Left lung (tissue), 10 donors: Measurements from ENCODE around the gene ADRB1. TPM values are rescaled to one million over a fixed set of nuclear protein-coding genes. Genes with fewer than 3 reads are reported as not detected.

ENCODE experiments used
- ATAC-seq: fragments of 200-7000 bp; cut with Tn5 transposase; one replicate; pipeline ENCODE4 v1.9.1; 2020; ENCODE audit warnings: moderate library complexity
- DNase-seq, 4 donors: peaks; one replicate each; pipeline ENCODE4 v3.0.0-alpha.2; 2013 to 2020
- H3K27ac ChIP-seq, 2 donors: fragments of 200-600 bp; sonication (generic) in 1 of 2; one replicate each; pipeline versions ENCODE4 v1.5.0 to v1.8.0; 2020 to 2021
- H3K27me3 ChIP-seq, 2 donors: fragments of 200-600 bp; sonication (generic) in 1 of 2; one replicate each; pipeline versions ENCODE4 v1.5.0 to v1.8.0; 2020 to 2021
- H3K36me3 ChIP-seq, 2 donors: fragments of 200-600 bp; sonication (generic) in 1 of 2; one replicate each; pipeline versions ENCODE4 v1.5.0 to v1.8.0; 2020 to 2021
- H3K4me1 ChIP-seq, 2 donors: fragments of 200-600 bp; one replicate each; pipeline ENCODE4 v1.8.0; 2021
- H3K4me3 ChIP-seq, 2 donors: fragments of 200-600 bp; sonication (generic) in 1 of 2; one replicate each; pipeline versions ENCODE4 v1.5.0 to v1.8.0; 2020 to 2021; ENCODE audit warnings: mild to moderate bottlenecking in 1 of 2
- H3K9me3 ChIP-seq, 2 donors: fragments of 200-600 bp; sonication (generic) in 1 of 2; one replicate each; pipeline versions ENCODE4 v1.5.0 to v1.8.0; 2020 to 2021
- intact Hi-C, 2 donors: fragments of 100-400 bp; cut with DNase I; formaldehyde crosslinking; loops; one replicate each; pipeline versions ENCODE4 v1.11.2 to v1.14.2; 2022
- polyA plus RNA-seq, 6 donors: library from polyadenylated mRNA; unstranded; fragments of 120-200 nt; gene quantifications; one replicate each; pipeline ENCODE4 v1.2.1, GENCODE V29; 2013; ENCODE audit not compliant: insufficient read length in 6 of 6
- total RNA-seq, 2 donors: library from RNA; stranded (reverse); fragmentation: NEBNext Ultra II Directional; extraction: Animal tissue kit (Norgen Biotek cat#: 25700); gene quantifications; one replicate each; pipeline ENCODE4 v1.2.1, GENCODE V29; 2021
- TF ChIP-seq, protein P1 (sequence below), 2 donors: fragments of 200-600 bp; sonication (generic) in 1 of 2; IDR thresholded peaks; one replicate each; pipeline versions ENCODE4 v1.5.0 to v1.8.0; 2021; ENCODE audit warnings: antibody characterized with exemption in 2 of 2
- donor health status: DM: no; HTN: yes; CAD: no.
- donor health status: DM: no; HTN: no; CAD: no.

The ADRB1 gene
- total and polyA plus RNA-seq, 8 donors = 1.2 to 15.4 (median 3.8) TPM

DNA sequence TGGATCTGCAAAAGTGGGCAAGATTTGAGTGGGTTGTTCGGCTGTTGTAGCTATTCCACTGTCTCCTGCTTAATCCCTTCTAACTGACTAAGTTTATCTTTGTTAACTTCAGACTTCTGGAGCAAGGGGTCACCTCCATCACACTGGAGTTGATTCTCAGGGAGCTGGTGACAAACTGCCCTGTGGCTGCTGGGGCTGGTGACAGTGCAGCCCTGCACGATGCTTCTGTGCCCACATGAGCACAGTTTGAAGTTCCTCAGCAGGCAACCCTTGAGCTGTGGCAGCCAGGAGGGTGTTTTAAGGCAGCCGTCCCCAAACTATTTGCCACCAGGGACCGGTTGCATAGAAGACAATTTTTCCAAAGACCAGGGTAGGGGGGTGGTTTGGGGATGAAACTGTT, 40.5 kb downstream of the ADRB1 start:
- Histone ChIP-seq H3K4me3 (no peak overlapping the region), H3K36me3 (no peaks in the 10 kb centered on the region), H3K27me3 (no peaks in the 10 kb centered on the region), H3K27ac (no peak overlapping the region), H3K4me1 (no peaks in the 10 kb centered on the region), H3K9me3 (no peaks in the 10 kb centered on the region)
- intact Hi-C loops = no loop called here
- ATAC-seq (no peak), DNase-seq (no peak)
- TF ChIP-seq, protein P1, sequence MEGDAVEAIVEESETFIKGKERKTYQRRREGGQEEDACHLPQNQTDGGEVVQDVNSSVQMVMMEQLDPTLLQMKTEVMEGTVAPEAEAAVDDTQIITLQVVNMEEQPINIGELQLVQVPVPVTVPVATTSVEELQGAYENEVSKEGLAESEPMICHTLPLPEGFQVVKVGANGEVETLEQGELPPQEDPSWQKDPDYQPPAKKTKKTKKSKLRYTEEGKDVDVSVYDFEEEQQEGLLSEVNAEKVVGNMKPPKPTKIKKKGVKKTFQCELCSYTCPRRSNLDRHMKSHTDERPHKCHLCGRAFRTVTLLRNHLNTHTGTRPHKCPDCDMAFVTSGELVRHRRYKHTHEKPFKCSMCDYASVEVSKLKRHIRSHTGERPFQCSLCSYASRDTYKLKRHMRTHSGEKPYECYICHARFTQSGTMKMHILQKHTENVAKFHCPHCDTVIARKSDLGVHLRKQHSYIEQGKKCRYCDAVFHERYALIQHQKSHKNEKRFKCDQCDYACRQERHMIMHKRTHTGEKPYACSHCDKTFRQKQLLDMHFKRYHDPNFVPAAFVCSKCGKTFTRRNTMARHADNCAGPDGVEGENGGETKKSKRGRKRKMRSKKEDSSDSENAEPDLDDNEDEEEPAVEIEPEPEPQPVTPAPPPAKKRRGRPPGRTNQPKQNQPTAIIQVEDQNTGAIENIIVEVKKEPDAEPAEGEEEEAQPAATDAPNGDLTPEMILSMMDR (IDR thresholded peaks at IDR 0.05) = no peak

DNA sequence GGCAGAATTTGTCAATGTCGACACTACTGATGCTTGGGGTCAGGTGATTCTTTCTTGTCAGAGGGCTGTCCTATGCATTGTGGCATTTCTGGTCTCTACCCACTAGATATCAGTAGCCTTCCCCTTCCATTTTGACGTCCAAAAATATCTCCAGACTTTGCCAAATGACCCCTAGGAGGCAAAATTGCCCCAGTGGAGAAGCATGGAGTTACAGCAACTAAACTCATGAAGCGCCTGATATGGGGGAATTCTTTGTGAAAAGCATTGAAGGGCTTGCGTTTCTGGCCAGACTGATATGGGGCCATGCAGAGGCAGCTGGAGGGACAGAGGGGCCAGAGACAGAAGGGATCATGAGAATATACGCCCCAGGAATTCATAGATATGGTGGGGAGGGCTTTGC, 43.6 kb downstream of the ADRB1 start:
- TF ChIP-seq, protein P1 (IDR thresholded peaks at IDR 0.05) = no peak

DNA sequence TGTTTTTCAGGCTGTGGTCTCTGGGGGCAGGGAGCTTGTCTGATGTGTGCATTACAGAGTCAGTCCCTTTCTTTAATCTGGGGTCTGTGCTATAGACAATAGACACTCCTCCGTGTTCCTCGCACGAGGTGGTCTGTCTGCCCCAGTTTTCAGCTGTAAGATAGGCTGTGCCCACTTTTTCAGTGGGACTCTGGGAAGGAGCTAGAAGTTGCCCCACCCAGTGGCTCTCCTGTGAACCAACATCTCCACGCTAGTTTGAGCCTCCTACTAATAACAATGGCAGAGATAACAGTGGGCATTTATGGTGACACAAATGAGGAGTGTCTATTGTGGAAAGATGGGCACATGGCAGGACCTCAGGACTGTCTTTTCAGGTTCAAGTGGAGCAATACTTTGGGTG, 44.0 kb downstream of the ADRB1 start:
- TF ChIP-seq, protein P1 (IDR thresholded peaks at IDR 0.05) = no peak
- no peak for ATAC-seq
- H3K36me3 ChIP-seq = no peaks in the 10 kb centered on the region

More for the DNA sequence above, 43.6 kb downstream of the ADRB1 start:
- Histone ChIP-seq H3K27me3 (no peaks in the 10 kb centered on the region), H3K36me3 (no peaks in the 10 kb centered on the region), H3K4me3 (no peak overlapping the region), H3K27ac (no peak overlapping the region), H3K4me1 (no peaks in the 10 kb centered on the region), H3K9me3 (no peaks in the 10 kb centered on the region)
- ATAC-seq (no peak), DNase-seq (no peak)
- intact Hi-C loops = no loop called here

DNA sequence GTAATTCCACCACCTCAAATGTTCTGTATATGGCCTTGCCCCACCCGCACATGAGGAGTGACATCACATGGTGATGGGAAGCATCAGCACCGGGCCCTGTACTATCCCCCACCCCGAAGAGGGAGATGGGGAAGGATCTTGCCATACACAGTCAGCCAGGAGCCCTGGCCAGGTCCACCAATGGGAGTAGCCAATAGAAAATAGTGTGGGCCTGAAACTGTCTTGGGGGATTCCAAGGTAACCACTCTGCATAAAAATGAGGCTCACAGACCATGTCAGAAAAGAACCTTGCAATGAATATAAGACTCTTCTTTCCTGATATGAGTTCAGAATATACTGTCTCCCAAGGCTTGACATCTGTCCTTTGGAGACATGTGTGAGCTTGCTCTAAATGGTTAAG, 51.1 kb downstream of the ADRB1 start:
- Histone ChIP-seq H3K27ac (no peak overlapping the region), H3K4me1 (peaks cover 0 to 21% of the 10 kb centered on the region in 2 donors), H3K9me3 (no peaks in the 10 kb centered on the region), H3K4me3 (no peak overlapping the region), H3K27me3 (peaks cover 0 to 2% of the 10 kb centered on the region in 2 donors), H3K36me3 (no peaks in the 10 kb centered on the region)
- intact Hi-C loops = loop anchor here in 1 of 2 donors (5.0 kb wide), 1 partner anchor 292 kb away; no protein-coding TSS in a partner anchor
- TF ChIP-seq, protein P1 (IDR thresholded peaks at IDR 0.05) = no peak
- ATAC-seq (no peak), DNase-seq (no peak)

More for the DNA sequence above, 44.0 kb downstream of the ADRB1 start:
- DNase-seq = no peak
- Histone ChIP-seq H3K27ac (no peak overlapping the region), H3K9me3 (no peaks in the 10 kb centered on the region), H3K27me3 (no peaks in the 10 kb centered on the region), H3K4me1 (no peaks in the 10 kb centered on the region), H3K4me3 (no peak overlapping the region)
- intact Hi-C loops = no loop called here

DNA sequence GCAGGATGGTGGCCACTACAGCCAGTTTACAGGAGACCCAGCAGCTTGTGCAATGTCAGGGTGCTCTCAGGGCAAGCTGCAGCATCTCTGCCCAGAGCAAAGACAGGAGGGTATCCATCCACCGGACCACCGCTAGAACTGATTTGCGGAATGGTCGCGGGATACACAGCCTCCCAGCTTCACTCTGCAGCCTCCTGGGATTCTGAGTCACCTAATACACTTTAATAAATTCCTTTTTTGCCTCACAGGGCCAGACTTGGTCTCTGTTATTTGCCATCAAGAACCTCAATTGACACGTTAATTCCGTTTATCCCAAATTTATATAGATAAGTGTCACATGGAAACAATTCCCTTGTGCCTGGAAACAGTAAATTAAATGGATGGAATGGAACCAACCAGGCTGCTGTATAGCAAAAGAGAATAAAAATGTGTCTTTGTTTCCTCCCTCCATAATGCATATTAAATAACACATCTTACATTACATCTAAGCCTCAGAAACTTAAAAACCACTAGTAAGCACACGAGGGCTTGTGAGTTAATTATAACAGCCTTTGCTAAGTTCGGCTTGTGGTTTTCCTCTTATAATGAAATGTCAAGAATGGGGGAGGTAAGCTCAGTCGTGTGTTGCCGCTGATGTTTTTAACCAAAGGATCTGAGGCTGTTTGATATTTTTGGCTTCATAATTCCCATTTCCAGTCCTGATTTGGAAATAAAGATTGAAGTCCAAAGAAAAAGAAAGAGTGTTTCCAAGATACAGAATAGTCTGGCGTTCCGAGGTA, 52.1 kb downstream of the ADRB1 start:
- Histone ChIP-seq H3K4me1 (peaks cover 0 to 30% of the 10 kb centered on the region in 2 donors), H3K9me3 (no peaks in the 10 kb centered on the region), H3K4me3 (no peak overlapping the region), H3K27ac (no peak overlapping the region), H3K36me3 (no peaks in the 10 kb centered on the region), H3K27me3 (peaks cover 0 to 11% of the 10 kb centered on the region in 2 donors)
- ATAC-seq (no peak), DNase-seq (no peak)
- TF ChIP-seq, protein P1 (IDR thresholded peaks at IDR 0.05) = no peak
- intact Hi-C loops = loop anchor here in 1 of 2 donors (5.0 kb wide), 1 partner anchor 293 kb away; no protein-coding TSS in a partner anchor

Other genes with a start within 250 kb of the ADRB1 start
- gene DCLRE1A, start 189.8 kb upstream of the ADRB1 start, total RNA-seq = 1 to 10 TPM; 8.1 to 8.5 TPM
- gene DCLRE1A, start 189.8 kb upstream of the ADRB1 start, polyA plus RNA-seq = 10 to 100 TPM; 11.6 to 14.9 (median 12.6) TPM
- 10 to 100 TPM; 38.0 to 48.2 TPM for gene NHLRC2, start 189.2 kb upstream of the ADRB1 start, total RNA-seq
- 10 to 100 TPM; 22.0 to 27.1 (median 26.1) TPM for gene NHLRC2, start 189.2 kb upstream of the ADRB1 start, polyA plus RNA-seq
- 10 to 100 TPM; 25.2 to 36.2 TPM for gene CCDC186, start 130.3 kb downstream of the ADRB1 start, total RNA-seq
- gene CCDC186, start 130.3 kb downstream of the ADRB1 start, polyA plus RNA-seq = 10 to 100 TPM; 33.4 to 46.6 (median 37.1) TPM
- under 1 TPM; 0.17 to 0.29 TPM for gene TDRD1, start 135.5 kb downstream of the ADRB1 start, total RNA-seq
- under 1 TPM; 0.15 to 0.50 (median 0.20) TPM for gene TDRD1, start 135.5 kb downstream of the ADRB1 start, polyA plus RNA-seq
- 10 to 100 TPM in 1 of 2 donors, 1 to 10 TPM in 1; 9.5 to 18.9 TPM for gene VWA2, start 195.4 kb downstream of the ADRB1 start, total RNA-seq
- gene VWA2, start 195.4 kb downstream of the ADRB1 start, polyA plus RNA-seq = 10 to 100 TPM; 25.3 to 31.4 (median 28.7) TPM